Measurements from ENCODE around the gene SEL1L3.

GRCh38 chr4:25757452-25757851 lies 105.3 kb downstream of the SEL1L3 start:
- TF ChIP-seq CTCF (conservative IDR thresholded peaks at IDR 0.05 in 1 of 2, IDR thresholded peaks at IDR 0.05 in 1 of 2; ENCODE audit: low read depth in 1 of 2, low read length in 2 of 2), result no peak
- TF ChIP-seq EZH2 (IDR thresholded peaks at IDR 0.05; ENCODE audit: low read length, missing control alignments), result no peak
